Ovary (tissue), 9 donors: ENCODE results near the gene G6PC1. TPM values are rescaled to one million over a fixed set of nuclear protein-coding genes. Genes with fewer than 3 reads are reported as not detected.

ENCODE experiments used
- DNase-seq, 5 donors: peaks; one replicate each; pipeline ENCODE4 v3.0.0-alpha.2; 2019 to 2020
- H3K27ac ChIP-seq, 2 donors: fragments of 200-600 bp; one replicate each; pipeline versions ENCODE4 v1.5.1 to v1.8.0; 2019 to 2022
- H3K27me3 ChIP-seq: fragments of 200-600 bp; one replicate; pipeline ENCODE4 v1.8.0; 2022
- H3K36me3 ChIP-seq: fragments of 200-600 bp; sonication (generic); one replicate; pipeline ENCODE4 v1.5.1; 2019
- H3K4me1 ChIP-seq: one replicate; pipeline ENCODE4 v1.8.1; 2013; ENCODE audit warnings: mild to moderate bottlenecking, moderate library complexity; ENCODE audit not compliant: insufficient read depth
- H3K4me3 ChIP-seq: fragments of 200-600 bp; sonication (generic); one replicate; pipeline ENCODE4 v1.5.1; 2017
- H3K9me3 ChIP-seq, 2 donors: fragments of 200-600 bp in 1 of 2; sonication (generic) in 1 of 2; one replicate each; pipeline versions ENCODE4 v1.5.1 to v1.8.1; 2013 to 2019; ENCODE audit warnings: mild to moderate bottlenecking in 1 of 2, moderate library complexity in 1 of 2
- EP300 ChIP-seq: sonication (generic); formaldehyde crosslinking; IDR thresholded peaks from one replicate; pipeline ENCODE4 v1.6.1; 2017; ENCODE audit warnings: antibody characterized with exemption
- POLR2A ChIP-seq: fragments of 450-650 bp; IDR thresholded peaks from one replicate; pipeline ENCODE4 v1.6.1; 2017; ENCODE audit warnings: antibody characterized with exemption, mild to moderate bottlenecking, moderate library complexity
- WGBS, 3 donors: extraction: QIAGEN DNeasy Blood & Tissue Kit in 1 of 3; methylation state at CpG; one replicate each; pipeline versions ENCODE4 v1.1.5 to v1.1.7; 2013 to 2017; 5-methylcytosine and 5-hydroxymethylcytosine counted together
- intact Hi-C, 4 donors: fragments of 100-400 bp; cut with DNase I; formaldehyde crosslinking; loops; one replicate each; pipeline versions ENCODE4 v1.11.0 to v1.15.1; 2022 to 2023
- polyA plus RNA-seq, 2 donors: library from polyadenylated mRNA; stranded (reverse); fragments of 200-250 nt in 1 of 2; fragments of 350-450 nt in 1 of 2; fragmentation: Illumina TruSeq in 1 of 2; extraction: RNeasy Lipid Tissue Mini Kit (QIAGEN cat#74804) in 1 of 2; gene quantifications; one replicate each; pipeline ENCODE4 v1.2.3, GENCODE V29; 2013 to 2014
- total RNA-seq, 7 donors: library from RNA; depleted of rRNA in 2 of 7; stranded (reverse); fragments of >200 nt in 2 of 7; fragmentation: NEBNext Ultra II Directional in 3 of 7; extraction: Animal tissue kit (Norgen Biotek cat#: 25700) in 3 of 7; gene quantifications; one replicate each; pipeline versions ENCODE4 v1.1.0 to v1.2.4, GENCODE V29; 2016 to 2023
- TF ChIP-seq, protein P1 (sequence below), 3 donors: fragments of 450-650 bp in 2 of 3; fragments of 200-600 bp in 1 of 3; IDR thresholded peaks; one replicate each; pipeline versions ENCODE4 v1.5.1 to v1.8.0; 2016 to 2022; ENCODE audit warnings: antibody characterized with exemption in 3 of 3, mild to moderate bottlenecking in 1 of 3
- donor health status: DM: no; HTN: no; CAD: no; lungs with moderate emphysema.
- donor health status: DM: no; HTN: no; CAD: no.
- donor health status: Bipolar disorder and iron deficiency.
- donor health status: DM: yes; HTN: yes; CAD: no.
- donor health status: DM: no; HTN: no; CAD: no.
- donor health status: DM: yes; HTN: yes; CAD: no.

G6PC1 gene
- total and polyA plus RNA-seq, 9 donors = 0.69 to 1.7 TPM; not detected in 7

DNA sequence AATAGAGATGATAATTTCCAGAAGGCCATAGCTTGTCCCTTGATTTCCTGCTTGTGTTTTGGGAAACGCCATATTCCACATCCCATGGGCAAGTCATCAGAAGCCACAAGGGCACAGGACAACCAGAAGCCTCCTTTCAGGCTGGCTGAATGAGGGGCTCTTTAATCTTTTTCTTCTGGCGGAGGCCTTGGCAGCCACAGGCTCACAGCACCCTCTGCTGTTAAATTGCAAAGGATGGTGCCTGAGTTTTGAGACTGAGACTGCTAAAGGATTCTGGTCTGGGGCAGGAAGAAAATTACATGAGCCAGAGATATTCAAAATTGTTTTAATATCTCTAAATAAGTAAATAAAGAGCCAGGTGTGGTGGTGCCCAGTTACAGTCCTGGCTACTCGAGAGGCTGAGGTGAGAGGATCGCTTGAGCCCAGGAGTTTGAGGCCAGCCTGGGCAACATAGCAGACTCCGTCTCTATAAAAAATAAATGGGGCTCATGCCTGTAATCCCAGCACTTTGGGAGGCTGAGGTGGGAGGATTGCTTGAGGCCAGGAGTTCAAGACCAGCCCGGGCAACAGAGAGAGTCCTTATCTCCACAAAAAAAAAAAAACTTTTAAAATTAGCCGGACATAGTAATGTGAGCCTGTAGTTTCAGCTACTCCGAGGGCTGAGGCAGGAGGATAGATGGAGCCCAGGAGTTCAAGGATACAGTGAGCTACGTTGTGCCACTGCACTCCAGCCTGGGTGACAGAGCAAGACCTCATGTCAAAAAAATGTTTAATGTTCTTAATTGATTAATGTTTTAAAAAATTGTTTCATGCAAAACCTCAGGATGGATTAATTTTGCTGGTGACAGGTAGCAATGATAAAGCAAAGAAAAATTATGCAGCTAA, 37.4 kb downstream of the G6PC1 start:
- Histone ChIP-seq H3K4me3 (no peak overlapping the region), H3K27ac (no peak overlapping the region), H3K36me3 (no peaks in the 10 kb centered on the region), H3K9me3 (no peaks in the 10 kb centered on the region), H3K27me3 (no peaks in the 10 kb centered on the region), H3K4me1 (no peaks in the 10 kb centered on the region)
- TF ChIP-seq POLR2A = no peak
- TF ChIP-seq EP300 = no peak
- TF ChIP-seq, protein P1, sequence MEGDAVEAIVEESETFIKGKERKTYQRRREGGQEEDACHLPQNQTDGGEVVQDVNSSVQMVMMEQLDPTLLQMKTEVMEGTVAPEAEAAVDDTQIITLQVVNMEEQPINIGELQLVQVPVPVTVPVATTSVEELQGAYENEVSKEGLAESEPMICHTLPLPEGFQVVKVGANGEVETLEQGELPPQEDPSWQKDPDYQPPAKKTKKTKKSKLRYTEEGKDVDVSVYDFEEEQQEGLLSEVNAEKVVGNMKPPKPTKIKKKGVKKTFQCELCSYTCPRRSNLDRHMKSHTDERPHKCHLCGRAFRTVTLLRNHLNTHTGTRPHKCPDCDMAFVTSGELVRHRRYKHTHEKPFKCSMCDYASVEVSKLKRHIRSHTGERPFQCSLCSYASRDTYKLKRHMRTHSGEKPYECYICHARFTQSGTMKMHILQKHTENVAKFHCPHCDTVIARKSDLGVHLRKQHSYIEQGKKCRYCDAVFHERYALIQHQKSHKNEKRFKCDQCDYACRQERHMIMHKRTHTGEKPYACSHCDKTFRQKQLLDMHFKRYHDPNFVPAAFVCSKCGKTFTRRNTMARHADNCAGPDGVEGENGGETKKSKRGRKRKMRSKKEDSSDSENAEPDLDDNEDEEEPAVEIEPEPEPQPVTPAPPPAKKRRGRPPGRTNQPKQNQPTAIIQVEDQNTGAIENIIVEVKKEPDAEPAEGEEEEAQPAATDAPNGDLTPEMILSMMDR (IDR thresholded peaks at IDR 0.05) = peak; percentile 23 to 60 (median 42)
- peak; percentile 22 to 57 (median 48) for DNase-seq
- intact Hi-C loops = loop anchor here in 3 of 4 donors (5.0 kb wide), 2 partner anchors 91 to 96 kb away; partner anchors contain the start of gene AOC2 (in 1 of the 3)
- 13 to 16% (median 16%) methylated on average over 9 of the region's 9 CpGs for WGBS, 3 donors

DNA sequence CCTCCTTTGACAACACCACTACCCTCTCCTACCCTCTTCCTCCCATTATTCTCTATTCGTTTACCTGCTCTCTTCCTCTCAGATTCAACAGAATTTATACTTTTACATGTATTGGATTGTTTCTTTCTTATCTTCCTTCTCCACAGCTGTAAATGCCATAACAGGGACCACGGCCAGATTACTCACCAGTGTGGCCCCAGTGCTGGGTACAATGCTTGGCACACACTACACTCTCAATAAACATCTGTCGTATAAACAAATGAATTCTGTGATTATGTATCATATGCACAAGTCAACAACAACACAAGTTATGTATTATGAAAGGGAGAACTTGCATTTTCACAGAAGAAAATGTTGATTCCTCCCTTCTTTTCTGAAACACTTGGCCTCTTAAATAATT, 43.6 kb downstream of the G6PC1 start:
- intact Hi-C loops = loop anchor here in 1 of 4 donors (10.0 kb wide), 1 partner anchor 219 kb away; no protein-coding TSS in a partner anchor
- H3K4me1 ChIP-seq = no peaks in the 10 kb centered on the region
- no peaks in the 10 kb centered on the region for H3K36me3 ChIP-seq
- no peak overlapping the region for H3K4me3 ChIP-seq
- H3K27ac ChIP-seq = no peak overlapping the region
- TF ChIP-seq EP300 (no peak), POLR2A (no peak)
- TF ChIP-seq, protein P1 (IDR thresholded peaks at IDR 0.05) = no peak
- 28 to 43% (median 43%) methylated on average over 3 of the region's 3 CpGs for WGBS, 3 donors
- no peaks in the 10 kb centered on the region for H3K27me3 ChIP-seq
- no peaks in the 10 kb centered on the region for H3K9me3 ChIP-seq
- no peak for DNase-seq

DNA sequence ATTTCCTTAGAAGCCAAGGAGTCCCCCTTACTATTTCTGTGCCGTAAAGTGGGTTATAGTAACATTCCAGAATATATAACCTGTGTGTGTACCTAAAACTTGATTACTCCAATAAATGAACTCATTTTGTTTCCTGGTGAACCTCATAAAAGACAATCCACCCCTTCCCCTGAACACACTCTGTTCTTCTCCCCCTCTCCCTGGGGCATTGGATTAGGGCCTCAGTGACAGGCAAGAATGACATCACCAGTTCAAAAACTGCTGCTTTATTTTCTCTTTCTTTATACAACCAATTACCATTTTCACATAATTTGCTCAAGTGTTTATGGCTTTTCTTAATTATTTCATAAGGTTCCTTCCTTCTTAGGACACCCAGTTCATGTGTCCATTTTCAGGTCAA, 46.2 kb downstream of the G6PC1 start:
- WGBS, 3 donors = 83 to 93% (median 90%) methylated on average over 1 of the region's 1 CpG
- Histone ChIP-seq H3K27ac (no peak overlapping the region), H3K36me3 (no peaks in the 10 kb centered on the region), H3K4me1 (no peaks in the 10 kb centered on the region), H3K9me3 (no peaks in the 10 kb centered on the region), H3K27me3 (no peaks in the 10 kb centered on the region), H3K4me3 (no peak overlapping the region)
- DNase-seq = no peak
- intact Hi-C loops = loop anchor here in 1 of 4 donors (10.0 kb wide), 1 partner anchor 222 kb away; no protein-coding TSS in a partner anchor
- no peak for TF ChIP-seq EP300
- TF ChIP-seq POLR2A = no peak
- TF ChIP-seq, protein P1 (IDR thresholded peaks at IDR 0.05) = no peak

DNA sequence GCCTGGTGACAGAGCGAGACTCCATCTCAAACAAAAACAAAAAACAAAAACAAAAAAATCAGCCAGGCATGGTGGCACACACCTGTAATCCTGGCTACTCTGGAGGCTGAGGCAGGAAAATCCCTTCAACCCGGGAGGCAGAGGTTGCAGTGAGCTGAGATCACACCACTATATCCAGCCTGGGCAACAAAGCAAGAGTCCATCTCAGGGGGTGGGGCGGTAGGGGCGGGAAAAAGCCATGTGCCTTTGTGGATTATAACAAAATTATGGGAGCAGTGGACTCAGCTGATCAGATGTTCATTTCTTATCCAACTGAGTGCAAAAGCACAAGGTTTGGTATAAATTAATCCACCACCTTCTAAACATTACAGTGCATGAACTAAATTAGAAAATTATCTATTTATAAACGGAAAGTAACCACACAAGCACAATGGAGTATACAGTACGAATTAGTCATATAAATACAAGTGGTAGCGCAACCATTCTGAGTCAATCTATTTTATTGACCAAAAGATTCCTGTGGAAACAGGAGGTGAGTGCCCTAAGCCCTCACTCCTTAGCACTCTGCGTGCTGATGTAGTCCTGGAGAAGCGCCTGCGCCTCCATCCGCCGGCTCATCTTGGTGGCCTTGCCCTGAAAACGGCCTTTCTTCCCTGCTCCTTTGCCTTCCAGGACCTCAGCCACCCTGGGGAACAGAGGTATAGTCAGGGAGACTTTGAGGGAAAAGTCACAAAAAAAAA, 49.6 kb downstream of the G6PC1 start:
- H3K36me3 ChIP-seq = no peaks in the 10 kb centered on the region
- no peaks in the 10 kb centered on the region for H3K27me3 ChIP-seq
- no peak for DNase-seq
- no peaks in the 10 kb centered on the region for H3K4me1 ChIP-seq
- no peaks in the 10 kb centered on the region for H3K9me3 ChIP-seq
- no peak overlapping the region for H3K4me3 ChIP-seq
- TF ChIP-seq EP300 = no peak
- no peak for TF ChIP-seq POLR2A
- TF ChIP-seq, protein P1 (IDR thresholded peaks at IDR 0.05) = no peak
- H3K27ac ChIP-seq = no peak overlapping the region
- 84 to 89% (median 89%) methylated on average over 13 of the region's 13 CpGs for WGBS, 3 donors
- intact Hi-C loops = no loop called here
